H7 (cell line): ENCODE data around the gene PLBD1. TPM values are rescaled to one million over a fixed set of nuclear protein-coding genes. Genes with fewer than 3 reads are reported as not detected.

Source experiments
- DNase-seq: peaks from one replicate; pipeline ENCODE4 v3.0.0; 2012
- H3K27me3 ChIP-seq: 2 replicates; pipeline ENCODE4 v1.6.0; 2011; ENCODE audit warnings: mild to moderate bottlenecking, low read length; ENCODE audit not compliant: control insufficient read depth, insufficient read depth
- H3K36me3 ChIP-seq: replicated peaks from 2 replicates; pipeline ENCODE4 v1.5.1; 2011; ENCODE audit warnings: low read length; ENCODE audit not compliant: control insufficient read depth, insufficient read depth
- H3K4me3 ChIP-seq: 2 replicates; pipeline ENCODE4 v1.5.1; 2011; ENCODE audit warnings: low read depth, mild to moderate bottlenecking, control low read depth, low read length, moderate library complexity; ENCODE audit not compliant: insufficient read depth
- total RNA-seq: library from RNA; depleted of rRNA; stranded (reverse); fragments of >200 nt; shearing (Covaris generic); gene quantifications from 2 replicates; pipeline ENCODE4 v1.2.3, GENCODE V29; 2014

PLBD1 gene
- total RNA-seq, 1 experiment from 2014 or later = 42.1 TPM

DNA sequence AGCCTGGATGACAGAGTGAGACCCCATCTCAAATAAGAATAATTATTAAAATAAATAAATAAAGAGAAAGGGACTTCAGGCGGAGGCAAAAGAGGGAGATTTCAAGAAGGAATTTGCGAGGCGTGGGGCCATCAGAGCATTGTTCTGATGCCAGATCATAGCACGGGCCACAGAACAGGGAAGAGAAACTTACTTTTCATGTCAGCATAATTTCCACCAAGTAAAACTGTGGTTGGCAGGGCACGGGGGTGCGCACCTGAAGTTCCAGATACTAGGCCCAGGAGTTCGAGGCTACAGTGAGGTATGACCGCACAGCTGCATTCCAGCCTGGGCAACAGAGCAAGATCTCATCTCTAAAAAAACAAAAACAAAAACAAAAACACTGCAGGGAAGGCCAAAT is 11.0 kb upstream of the PLBD1 start:
- Histone ChIP-seq H3K36me3 (no peaks in the 10 kb centered on the region), H3K4me3 (no peak overlapping the region), H3K27me3 (no peaks in the 10 kb centered on the region)
- DNase-seq = no peak

DNA sequence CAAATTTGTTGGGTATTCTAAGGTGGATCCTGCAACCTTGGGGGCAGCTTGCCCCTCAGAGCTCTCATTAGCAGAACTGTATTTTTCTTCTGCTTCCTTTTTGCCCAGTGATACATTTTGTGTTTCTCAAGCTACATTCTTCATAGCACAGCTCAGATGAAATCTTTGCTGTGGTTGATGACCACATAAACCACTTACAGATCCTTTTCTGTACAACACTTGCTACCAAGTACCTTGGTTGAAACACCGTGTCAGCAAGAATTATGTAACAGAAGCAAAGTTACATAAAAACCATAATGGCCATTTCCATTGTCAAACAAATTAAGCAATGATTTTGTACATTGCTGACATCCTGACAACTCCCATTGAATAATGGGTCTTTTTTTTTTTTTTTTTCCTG is 9.7 kb upstream of the PLBD1 start:
- no peak for DNase-seq
- Histone ChIP-seq H3K36me3 (no peaks in the 10 kb centered on the region), H3K4me3 (no peak overlapping the region), H3K27me3 (no peaks in the 10 kb centered on the region)

DNA sequence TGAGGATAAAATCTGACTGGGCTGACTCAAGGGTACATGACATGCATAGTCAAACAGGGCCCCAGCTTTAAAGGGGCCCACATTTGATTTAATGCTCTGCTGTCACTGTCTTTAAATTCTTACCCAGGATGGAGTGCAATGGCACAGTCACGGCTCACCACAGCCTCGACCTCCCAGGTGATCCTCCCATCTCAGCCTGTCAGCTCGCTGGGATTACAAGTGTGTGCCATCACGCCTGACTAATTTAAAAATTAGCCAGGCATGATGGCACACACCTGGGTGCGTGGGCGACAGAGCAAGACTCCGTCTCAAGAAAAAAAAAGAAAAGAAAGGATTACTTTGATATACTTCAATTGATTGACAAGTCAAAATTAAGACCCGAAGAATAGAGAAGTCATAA is 9.2 kb upstream of the PLBD1 start:
- H3K36me3 ChIP-seq = no peaks in the 10 kb centered on the region
- no peak overlapping the region for H3K4me3 ChIP-seq
- H3K27me3 ChIP-seq = no peaks in the 10 kb centered on the region
- DNase-seq = no peak

- no peaks in the 10 kb centered on the region for H3K36me3 ChIP-seq
- no peaks in the 10 kb centered on the region for H3K27me3 ChIP-seq
- H3K4me3 ChIP-seq = no peak overlapping the region
- DNase-seq = no peak
Observed at GRCh38 chr12:14575585-14575984, 7.9 kb upstream of the PLBD1 start.

GRCh38 chr12:14573118-14573517 is 5.4 kb upstream of the PLBD1 start:
- H3K36me3 ChIP-seq = no peaks in the 10 kb centered on the region
- no peak for DNase-seq
- no peaks in the 10 kb centered on the region; the same call in 1 of the 2 replicates for H3K27me3 ChIP-seq
- H3K4me3 ChIP-seq = no peak overlapping the region

GRCh38 chr12:14572401-14572800 is 4.7 kb upstream of the PLBD1 start:
- no peaks in the 10 kb centered on the region for H3K36me3 ChIP-seq
- no peaks in the 10 kb centered on the region; the same call in 1 of the 2 replicates for H3K27me3 ChIP-seq
- no peak for DNase-seq
- no peak overlapping the region for H3K4me3 ChIP-seq

DNA sequence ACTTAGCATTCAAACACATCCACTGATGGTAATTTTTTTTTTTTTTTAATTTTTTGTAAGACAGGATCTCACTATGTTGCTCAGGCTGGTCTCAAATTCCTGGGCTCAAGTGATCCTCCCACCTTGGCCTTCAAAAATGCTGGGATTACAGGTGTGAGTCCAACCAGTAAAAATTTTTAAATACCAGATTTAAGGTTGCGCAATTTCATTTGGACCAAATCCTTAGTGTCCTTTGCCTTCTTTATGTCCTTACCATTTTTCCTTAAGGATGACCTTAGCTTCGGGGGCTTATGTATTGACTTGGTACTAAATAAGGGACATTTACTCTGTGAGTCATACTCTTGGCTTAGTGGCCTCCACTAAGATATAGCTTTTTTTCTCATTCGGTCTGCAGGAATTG is 4.1 kb upstream of the PLBD1 start:
- no peaks in the 10 kb centered on the region for H3K36me3 ChIP-seq
- no peaks in the 10 kb centered on the region; the same call in none of the 2 replicates for H3K27me3 ChIP-seq
- no peak for DNase-seq
- no peak overlapping the region for H3K4me3 ChIP-seq

DNA sequence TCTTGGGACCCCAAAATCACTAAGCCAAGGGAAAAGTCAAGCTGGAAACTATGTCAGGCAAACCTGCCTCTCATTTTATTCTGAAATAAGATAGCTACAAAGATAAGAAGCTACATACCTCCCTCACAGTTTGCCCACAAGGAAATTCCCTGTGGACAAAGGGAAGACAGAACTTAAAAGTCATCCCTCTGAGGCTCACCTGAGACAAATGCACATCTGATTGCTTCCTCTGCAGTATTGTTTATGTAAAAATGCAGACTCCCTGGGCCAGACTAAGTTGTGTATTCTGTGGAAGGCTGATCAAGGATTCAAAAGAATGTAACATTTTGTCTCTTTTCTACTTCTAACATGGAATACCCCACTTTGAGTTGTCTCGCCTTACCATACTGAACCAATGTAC is 2.5 kb upstream of the PLBD1 start:
- Histone ChIP-seq H3K4me3 (no peak overlapping the region), H3K36me3 (no peaks in the 10 kb centered on the region), H3K27me3 (no peaks in the 10 kb centered on the region; the same call in none of the 2 replicates)
- no peak for DNase-seq

DNA sequence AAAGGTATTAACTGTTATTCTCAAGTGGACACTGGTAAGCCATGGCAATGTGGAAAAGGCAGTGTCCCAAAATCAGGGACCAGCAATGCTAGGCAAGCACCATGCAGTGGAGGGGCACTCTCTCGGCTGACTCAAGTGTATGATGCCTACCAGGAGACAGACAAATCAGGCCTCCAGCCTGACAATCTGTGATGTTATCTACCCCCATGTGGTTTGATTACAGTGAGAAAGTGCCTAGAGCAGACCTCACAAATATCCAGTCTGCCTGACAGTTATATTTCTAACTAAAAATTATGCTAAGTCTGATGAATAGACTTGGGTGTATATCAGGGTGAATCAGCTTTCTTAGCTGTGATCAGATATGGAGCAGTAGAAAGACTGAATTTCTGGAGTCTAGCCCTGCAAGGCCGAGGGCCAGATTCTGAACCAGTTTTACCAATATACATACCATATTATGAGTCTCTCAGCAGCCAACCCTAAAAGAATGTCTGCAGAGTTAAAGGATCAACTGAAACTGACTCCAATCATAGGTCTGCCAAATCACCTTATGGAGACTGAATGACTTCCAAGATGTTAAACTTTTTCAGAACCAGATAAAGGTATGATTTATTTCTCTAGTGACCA is 3.2 kb downstream of the PLBD1 start:
- DNase-seq = no peak
- H3K4me3 ChIP-seq = no peak overlapping the region
- H3K27me3 ChIP-seq = no peaks in the 10 kb centered on the region; the same call in none of the 2 replicates
- H3K36me3 ChIP-seq = no peaks in the 10 kb centered on the region; the same call in 1 of the 2 replicates

DNA sequence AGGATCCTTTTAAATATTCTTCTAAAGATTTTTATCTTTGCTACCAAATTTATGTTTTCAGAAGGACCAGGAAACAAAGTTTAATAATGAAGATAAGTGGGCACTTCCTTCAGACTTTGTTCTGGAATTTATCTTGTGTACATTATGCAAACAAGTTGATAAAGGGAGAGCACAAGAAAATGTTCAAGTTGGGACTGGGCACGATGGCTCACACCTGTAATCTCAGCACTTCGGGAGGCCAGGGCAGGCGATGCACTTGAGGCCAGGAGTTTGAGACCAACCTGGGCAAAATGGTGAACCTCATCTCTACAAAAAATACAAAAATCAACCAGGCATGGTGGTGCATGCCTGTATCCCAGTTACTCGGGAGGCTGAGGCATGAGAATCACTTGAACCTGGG is 4.6 kb downstream of the PLBD1 start:
- Histone ChIP-seq H3K27me3 (no peaks in the 10 kb centered on the region; the same call in 1 of the 2 replicates), H3K36me3 (no peaks in the 10 kb centered on the region; the same call in 1 of the 2 replicates), H3K4me3 (no peak overlapping the region)
- DNase-seq = no peak

GRCh38 chr12:14562279-14562678 is 5.4 kb downstream of the PLBD1 start:
- Histone ChIP-seq H3K27me3 (no peaks in the 10 kb centered on the region; the same call in 1 of the 2 replicates), H3K36me3 (no peaks in the 10 kb centered on the region; the same call in 1 of the 2 replicates), H3K4me3 (no peak overlapping the region)
- no peak for DNase-seq

- H3K36me3 ChIP-seq = no peaks in the 10 kb centered on the region; the same call in 1 of the 2 replicates
- H3K27me3 ChIP-seq = no peaks in the 10 kb centered on the region
- DNase-seq = no peak
- H3K4me3 ChIP-seq = no peak overlapping the region
Observed at GRCh38 chr12:14561677-14562238, 5.9 kb downstream of the PLBD1 start.

DNA sequence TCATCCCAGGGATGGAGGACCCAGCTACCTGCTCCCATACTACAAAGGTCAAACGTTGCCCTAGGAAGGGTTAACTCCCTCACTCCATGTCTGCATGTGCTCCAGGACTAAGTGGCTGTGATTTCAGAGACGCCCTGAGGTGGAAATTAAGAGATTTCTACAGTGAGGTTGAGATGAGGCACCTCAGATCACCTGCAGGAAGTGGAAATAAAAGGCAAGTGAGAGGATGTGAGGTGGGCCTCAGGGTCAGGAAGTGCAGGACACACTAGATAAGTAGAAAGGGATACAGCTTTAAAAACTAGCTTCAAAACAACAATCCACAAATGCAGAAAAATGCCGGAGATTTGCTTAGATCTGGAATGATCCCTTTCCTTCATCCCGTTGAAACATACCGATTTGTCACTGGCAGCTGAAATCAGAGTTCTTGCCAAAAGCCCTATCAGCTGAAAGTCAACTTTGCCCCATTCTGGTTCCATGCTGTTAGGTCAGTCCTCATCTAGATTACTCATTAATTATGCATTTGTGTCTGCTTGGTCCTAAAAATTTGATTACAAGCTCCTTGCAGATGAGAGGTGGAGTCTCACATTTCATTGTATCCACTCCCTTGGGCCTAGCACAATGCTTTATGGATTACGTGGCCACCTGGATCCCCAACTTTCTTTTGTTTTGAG is 6.6 kb downstream of the PLBD1 start:
- no peak for DNase-seq
- Histone ChIP-seq H3K27me3 (no peaks in the 10 kb centered on the region), H3K36me3 (no peaks in the 10 kb centered on the region; the same call in 1 of the 2 replicates), H3K4me3 (no peak overlapping the region)

DNA sequence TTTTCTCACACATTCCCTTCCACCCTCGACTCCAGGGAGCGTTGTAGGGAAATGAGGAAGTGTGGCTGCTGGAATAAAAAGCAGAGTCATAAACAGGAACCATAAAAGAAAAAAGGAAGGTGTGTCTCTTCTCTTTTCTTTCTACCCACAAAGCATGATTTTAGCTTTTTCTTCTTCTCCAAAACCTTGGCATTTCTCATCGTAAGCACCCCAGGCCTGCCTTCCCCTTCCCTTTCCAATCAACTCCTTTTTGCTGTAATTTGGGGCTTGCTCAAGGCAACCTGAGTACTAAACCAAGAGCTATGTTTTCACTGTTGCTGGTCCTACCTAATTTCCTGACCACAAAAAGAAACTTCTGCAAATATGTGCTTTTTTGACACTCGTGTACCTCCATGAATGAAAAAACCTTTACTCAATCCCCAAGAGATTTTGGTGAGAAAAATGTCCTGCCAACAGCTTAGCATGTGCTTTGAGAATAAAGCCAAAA is 9.2 kb downstream of the PLBD1 start:
- no peaks in the 10 kb centered on the region for H3K27me3 ChIP-seq
- no peaks in the 10 kb centered on the region; the same call in 1 of the 2 replicates for H3K36me3 ChIP-seq
- H3K4me3 ChIP-seq = no peak overlapping the region
- no peak for DNase-seq

DNA sequence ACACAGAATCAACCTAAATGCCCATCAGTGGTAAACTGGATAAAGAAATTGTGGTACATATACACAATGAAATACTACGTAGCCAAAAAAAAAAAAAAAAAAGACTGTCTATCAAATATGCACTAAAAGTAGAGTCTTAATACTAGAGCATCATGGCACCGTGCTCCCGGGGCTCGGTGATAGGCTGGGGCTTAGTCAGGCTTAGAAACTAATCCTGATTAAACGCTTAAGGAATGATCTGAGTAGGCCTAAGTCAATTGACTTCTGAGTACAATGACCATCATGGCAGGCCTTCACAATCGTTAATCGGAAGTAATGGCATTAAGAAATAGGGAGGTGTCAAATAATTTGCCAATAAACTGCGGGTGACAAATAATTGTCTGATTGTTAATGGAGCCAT is 9.7 kb downstream of the PLBD1 start:
- no peak for DNase-seq
- Histone ChIP-seq H3K4me3 (no peak overlapping the region), H3K27me3 (no peaks in the 10 kb centered on the region), H3K36me3 (no peaks in the 10 kb centered on the region; the same call in 1 of the 2 replicates)
